NCI-H524 (cell line): ENCODE data around the gene SPOCK1.
A peak's percentile ranks its signal among the peaks of the same experiment; 100 is the strongest.

Experiments
- DNase-seq, 2 experiments: peaks; one replicate each; lab custom pipeline; 2025; lab: John Stamatoyannopoulos, UW

SPOCK1 gene

DNA sequence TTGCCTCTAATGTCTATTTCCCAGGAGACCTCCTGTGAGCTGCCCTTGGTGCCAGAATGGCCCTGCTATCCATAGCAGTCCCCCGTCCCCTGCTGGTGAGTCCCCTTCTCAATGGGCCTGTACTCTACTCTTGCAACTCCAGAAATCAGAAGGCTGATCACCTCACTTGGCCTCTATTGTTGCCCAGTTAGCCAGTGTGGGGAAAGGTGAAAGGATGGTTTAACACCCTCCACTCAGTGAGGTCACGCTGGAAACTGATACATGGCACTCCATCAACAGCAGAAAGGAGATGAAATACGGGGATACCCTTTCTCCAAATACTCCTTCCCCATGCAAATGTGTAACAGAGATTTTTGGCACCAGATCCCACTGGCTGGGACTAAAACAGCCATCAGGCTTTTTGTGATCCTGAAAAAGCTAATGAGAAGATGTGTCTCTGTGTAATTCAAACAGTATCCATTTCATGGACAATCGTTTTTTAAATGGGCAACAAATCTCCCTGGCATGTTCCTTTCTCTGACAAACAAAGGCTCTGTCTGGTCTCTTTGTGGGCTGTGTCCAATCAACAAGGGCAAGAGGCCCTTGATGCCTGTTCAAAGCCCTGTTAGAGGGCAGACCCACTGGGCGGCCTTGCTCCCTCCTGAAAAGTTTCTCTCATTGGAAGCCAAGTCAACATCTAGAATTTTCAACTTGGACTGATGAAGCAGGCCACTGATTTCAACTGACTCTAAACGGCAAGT is 343.7 kb downstream of the SPOCK1 start:
- no peak for DNase-seq

DNA sequence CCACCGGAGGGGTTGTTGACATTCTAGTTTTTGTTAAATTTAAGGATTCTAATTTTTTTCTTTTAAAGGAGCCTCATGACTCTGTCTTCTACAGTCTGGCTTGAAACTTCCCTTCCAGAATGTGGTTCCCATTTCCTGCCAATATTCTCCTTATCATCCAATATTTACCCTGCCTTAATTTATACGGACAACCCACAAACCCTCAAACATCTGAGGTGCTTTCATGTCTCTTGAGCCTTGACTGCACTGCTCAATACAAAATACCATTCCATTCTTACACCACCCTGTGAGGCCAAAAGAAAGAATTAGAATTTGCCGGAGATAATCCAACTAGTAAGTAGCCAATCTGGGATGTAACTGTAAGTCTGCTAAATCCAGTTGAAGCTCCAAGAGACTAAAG is 346.5 kb downstream of the SPOCK1 start:
- DNase-seq = no peak

DNA sequence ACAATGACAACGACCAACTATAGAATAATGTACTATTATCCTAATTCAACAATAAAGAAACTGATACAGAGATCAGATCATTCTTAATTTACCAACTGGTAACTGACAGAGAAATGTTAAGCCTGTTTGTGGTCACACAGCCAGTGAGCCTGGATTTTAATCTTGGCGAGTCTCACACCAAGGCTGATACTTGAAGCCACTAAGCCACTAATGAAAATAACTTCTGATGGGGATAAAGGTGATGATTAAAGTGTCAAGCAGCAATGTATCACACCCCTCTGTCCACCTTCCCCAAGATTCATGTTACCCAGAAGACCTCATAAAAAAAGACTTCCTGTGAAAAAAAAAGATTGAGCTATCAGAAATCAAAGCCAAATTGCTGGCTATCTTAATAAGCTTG is 350.5 kb downstream of the SPOCK1 start:
- no peak for DNase-seq

GRCh38 chr5:137148159-137148558 is 351.0 kb downstream of the SPOCK1 start:
- no peak for DNase-seq

DNA sequence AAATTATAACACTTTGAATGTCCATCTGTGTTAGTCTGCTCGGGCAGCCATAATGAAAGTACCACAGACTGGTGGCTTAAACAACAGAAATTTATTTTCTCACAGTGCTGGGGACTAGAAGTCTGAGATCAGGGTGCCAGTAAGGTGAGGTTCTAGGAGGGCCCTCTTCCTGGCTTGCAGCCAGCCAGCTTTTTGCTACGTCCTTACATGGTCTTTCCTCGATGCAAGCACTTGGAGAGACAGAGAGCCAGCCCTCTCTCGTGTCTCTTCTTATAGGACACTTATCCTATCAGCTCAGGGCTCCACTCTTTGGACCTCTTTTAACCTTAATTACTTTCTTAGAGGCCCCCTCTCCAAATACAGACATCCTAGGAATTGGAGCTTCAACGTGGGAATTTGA is 351.8 kb downstream of the SPOCK1 start:
- DNase-seq = no peak

DNA sequence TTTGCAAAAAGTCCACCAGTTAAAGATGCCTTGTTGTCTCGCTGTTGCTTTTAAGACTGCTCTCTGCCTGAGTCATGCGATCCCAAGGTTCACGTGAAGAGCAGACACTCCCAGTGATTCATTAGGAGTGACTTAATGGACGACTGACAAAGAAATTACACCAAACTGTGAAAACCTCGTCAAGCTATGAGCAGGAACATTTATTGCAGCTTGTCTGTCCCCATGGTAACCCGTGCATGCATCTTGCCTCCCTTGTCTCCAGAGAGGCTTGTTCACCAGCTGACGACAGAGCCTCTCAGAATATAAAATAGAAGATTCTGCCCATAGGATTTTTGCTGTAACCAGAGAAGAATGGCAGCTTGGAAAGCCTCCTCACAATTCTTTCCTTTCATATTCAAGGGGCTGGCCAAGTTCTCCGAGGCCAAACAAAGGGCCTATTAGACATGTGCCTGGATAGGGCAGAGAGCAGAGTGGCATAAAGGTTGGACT is 352.7 kb downstream of the SPOCK1 start:
- DNase-seq = peak in 1 of 2 experiments; percentile 23

- no peak for DNase-seq
Measured at GRCh38 chr5:137145721-137146120, 353.4 kb downstream of the SPOCK1 start.

GRCh38 chr5:137144656-137145055 is 354.5 kb downstream of the SPOCK1 start:
- DNase-seq = no peak

DNA sequence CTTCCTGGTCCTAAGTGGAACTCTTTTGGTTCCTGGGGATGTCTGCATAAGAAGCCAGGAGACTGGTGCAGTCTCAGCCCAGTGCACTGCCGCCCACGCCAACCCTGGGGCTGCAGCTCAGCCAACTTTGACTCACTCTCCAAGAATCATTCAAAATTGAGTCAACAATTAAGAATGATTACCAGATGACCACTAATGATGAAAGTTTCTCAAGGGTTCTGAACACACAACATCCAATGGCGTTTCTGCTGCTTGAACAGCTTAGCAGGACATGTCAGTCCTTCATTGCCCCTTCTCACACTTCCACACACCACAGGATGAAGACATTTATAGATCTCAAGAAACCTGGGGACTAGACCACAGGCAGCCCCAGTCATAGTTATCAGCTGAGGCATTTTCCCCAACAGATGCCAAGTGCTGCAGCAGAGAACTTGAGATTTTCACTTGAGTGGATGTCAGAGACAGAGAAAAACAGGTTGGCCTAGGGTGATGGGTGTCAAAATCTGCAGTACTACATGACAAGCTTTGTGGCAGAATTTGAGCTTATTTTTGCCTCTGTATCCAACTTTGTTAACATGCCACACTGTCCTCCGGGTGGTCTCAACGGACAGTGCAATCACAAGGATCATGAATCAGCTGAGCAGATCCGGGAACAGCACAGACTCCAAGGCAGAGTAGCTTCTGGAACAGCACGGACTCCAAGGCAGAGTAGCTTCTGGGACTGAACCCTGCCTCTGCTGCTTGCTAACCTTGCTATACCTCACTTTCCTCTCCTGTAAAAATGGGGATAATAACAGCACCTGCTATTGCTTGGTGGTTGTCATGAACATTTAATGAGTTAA is 356.1 kb downstream of the SPOCK1 start:
- peak in 1 of 2 experiments; percentile 10 for DNase-seq

DNA sequence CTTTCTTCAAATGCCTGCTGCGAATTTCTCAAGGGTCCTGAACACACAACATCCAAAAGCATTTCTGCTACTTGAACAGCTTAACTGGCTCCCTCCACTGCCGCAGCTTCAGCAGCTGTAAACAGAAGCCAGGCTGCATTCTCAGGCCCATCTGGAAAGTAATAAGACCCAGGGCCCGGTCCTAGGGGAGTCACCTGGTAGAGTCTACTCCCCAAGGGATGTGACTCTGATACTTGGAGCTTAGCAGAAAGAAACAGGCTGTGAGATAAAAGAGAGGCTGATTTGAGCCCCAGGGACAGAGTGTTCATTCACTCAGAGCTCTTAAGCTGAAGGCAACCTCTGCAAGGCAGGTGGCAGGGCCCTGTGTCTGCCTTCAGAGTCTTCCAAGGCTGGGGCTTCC is 356.8 kb downstream of the SPOCK1 start:
- peak; percentile 73 to 94 for DNase-seq

- peak in 1 of 2 experiments; percentile 42 for DNase-seq
Measured at GRCh38 chr5:137141779-137142178, 357.3 kb downstream of the SPOCK1 start.

- DNase-seq = peak in 1 of 2 experiments; percentile 75
Measured at GRCh38 chr5:137136991-137137632, 362.0 kb downstream of the SPOCK1 start.

DNA sequence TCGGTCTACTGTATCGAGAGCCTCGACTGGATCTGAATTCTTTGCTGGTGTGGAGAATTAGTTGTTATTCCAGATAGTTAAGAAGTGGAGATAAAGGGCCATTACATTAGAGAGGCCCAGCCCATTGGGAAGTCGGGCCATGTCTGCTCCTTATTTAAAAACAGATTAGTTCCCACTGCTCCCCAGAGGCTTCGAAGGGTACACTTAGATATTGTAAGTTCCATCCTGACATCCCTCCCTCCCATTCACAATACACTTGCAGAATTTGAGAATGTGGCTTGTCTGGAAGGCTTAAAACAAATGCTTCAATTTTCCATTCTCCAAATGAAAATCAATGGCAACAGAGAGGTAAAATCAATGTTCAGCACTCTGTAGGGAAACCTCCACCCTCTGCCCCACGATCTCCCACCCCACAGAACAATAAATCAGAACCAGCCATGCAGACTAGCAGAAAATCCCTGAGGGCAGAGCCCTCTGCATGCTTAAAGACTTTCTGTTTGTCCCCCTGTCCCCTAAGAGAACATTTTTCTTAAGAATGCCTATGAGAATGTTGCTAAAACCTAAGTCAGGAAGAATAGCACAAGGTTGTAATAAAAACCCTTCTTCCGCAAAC is 364.1 kb downstream of the SPOCK1 start:
- no peak for DNase-seq

DNA sequence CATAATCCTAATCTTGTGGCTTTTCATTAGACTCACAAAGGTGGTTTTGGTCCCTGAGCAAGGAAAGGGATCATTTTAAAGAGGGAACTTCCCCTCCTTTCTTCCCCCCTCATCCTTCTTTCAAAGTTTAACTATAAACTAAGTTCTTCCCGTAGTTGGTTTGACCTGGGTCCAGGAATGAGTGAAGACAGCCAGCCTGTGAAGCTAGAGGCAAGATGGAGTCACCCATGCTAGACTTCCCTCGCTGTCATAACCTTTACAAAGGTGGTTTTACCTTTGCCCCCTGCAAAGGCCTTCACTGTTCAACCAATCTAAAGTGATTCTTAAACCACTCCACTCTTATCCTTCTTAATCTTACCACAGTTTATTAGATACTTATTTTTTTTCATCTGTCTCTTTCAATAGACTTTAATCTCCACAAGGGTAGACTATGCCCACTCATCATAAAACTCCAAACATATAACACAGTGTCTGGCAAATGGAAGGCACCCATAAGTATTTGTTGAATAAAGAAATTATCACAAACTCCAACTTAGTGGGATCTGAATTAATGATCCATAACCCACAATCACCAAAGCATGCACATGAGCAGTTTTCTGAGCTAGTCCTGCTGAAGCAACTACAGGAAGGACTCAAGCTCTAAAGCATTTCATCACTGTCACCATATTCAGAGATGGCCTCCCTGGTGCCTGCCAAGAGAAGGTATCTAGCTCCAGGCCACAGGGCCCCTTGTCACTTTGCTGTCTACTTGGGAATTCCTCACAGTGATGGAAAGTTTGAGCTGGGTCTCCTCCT is 369.0 kb downstream of the SPOCK1 start:
- no peak for DNase-seq

- DNase-seq = no peak
Measured at GRCh38 chr5:137128012-137128411, 371.1 kb downstream of the SPOCK1 start.

- DNase-seq = no peak
Measured at GRCh38 chr5:137126829-137127228, 372.3 kb downstream of the SPOCK1 start.

DNA sequence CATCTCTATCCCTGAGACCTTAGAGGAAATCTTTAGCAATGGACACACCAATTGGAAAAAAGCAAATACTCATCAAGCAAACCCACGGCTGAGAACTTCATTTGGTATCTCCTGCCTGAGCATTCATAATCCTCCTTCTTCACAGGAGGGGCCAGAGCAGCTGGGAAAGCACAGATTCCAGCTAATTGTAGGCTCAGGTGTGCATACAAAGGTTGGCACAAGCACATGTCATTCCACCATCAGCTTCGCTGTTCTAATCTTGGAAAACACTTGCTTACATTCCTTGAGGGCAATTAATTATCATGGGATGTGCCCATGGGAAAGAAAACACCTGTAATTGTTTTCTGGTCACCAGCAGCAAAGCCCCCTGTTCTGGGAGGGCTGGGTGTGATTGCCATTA is 376.6 kb downstream of the SPOCK1 start:
- DNase-seq = peak in 1 of 2 experiments; percentile 28

DNA sequence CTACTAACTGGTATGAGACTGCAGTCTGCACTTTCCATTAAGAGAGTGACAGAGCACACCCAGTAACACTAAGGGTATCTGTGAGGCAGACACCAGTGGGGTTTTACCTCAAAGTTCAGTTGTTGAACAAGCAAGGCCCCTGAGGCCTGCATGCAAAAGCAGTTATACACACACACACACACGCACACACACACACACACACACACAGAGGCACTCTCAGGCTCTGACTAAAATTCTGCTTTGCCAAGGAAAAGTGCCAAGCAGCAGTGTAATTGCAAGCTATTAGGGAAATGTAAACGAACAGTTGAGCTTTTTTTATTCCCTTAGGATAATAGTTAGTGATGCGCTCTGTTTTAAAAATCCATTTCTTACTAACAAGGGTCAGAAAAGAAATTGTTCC is 377.1 kb downstream of the SPOCK1 start:
- DNase-seq = no peak

DNA sequence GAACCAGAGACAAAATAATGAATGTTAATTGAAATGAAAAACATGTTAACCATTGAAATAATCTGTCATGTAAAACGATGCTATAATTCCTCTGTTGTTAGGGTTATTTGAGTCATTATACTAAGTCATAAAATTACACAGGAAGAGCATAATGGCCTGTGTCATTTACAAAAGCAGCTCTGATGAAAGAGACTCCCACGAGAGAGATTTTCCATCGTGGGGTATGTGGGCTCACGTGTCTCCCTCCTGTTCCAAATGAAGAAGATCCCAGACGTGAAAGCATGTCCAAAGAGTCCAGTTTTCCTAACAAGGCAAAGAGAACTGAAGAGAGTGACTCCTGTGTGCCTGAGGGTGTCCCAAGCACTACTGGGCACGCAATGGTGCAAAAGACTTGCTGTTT is 379.8 kb downstream of the SPOCK1 start:
- DNase-seq = no peak

- no peak for DNase-seq
Measured at GRCh38 chr5:137118629-137119028, 380.5 kb downstream of the SPOCK1 start.

GRCh38 chr5:137115152-137115551 is 384.0 kb downstream of the SPOCK1 start:
- no peak for DNase-seq
